Stimulated activated CD4-positive, alpha-beta T cell treated with anti-CD3 and anti-CD28 coated beads, Interleukin-12 subunit alpha, Interleukin-12 subunit beta, amount 100 ng/mL, for 4 hours (primary cell): ENCODE measurements around the gene GABRB2.

Experiments used
- DNase-seq: peaks from one replicate; pipeline ENCODE4 v3.0.0-alpha.2; 2020

The GABRB2 gene

DNA sequence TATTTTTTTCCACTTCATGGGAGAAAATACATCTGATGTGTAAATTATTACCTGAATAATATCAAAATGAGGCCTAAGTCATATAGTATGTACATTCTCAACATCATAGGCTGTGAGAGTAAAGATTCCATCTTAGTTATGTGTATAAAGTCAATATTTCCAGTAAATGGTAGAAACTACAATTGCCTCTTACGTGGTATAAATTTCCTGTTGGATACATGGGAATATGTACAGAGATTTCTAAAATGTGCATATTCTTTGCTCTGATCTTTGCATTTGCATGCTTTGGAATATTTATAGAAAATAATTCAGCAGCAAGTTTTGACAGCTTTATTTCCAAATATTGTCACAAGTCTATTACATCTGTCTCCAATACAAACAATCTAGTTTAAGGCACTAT is 78.8 kb downstream of the GABRB2 start:
- no peak for DNase-seq

- DNase-seq: no peak
Measured at GRCh38 chr5:161460741-161461140, 85.8 kb downstream of the GABRB2 start.

- no peak for DNase-seq
Measured at GRCh38 chr5:161446655-161447054, 99.9 kb downstream of the GABRB2 start.

DNA sequence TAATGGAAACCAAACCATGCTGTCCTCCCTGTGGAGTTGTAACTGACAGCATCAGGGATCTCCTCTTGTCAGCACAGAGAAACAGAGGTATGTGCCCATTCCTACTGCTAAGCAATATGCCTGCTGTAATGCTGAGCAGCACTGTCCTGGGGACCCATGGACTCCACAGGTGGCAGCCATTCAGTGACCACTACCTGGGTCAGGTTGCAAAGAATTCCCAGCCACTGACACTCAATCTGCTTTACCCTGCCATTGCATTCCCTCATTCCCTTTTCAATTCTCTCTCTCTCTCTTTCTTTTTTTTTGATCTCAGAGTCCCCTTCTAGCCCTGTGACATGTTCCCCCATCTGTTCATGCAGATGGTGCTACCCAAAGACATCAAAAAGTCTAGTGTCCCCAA is 104.1 kb downstream of the GABRB2 start:
- no peak for DNase-seq

GRCh38 chr5:161432798-161433197 is 113.7 kb downstream of the GABRB2 start:
- DNase-seq: no peak

GRCh38 chr5:161431963-161432362 is 114.6 kb downstream of the GABRB2 start:
- no peak for DNase-seq

GRCh38 chr5:161421067-161421466 is 125.5 kb downstream of the GABRB2 start:
- DNase-seq: no peak

- DNase-seq: no peak
Measured at GRCh38 chr5:161420521-161420920, 126.0 kb downstream of the GABRB2 start.

DNA sequence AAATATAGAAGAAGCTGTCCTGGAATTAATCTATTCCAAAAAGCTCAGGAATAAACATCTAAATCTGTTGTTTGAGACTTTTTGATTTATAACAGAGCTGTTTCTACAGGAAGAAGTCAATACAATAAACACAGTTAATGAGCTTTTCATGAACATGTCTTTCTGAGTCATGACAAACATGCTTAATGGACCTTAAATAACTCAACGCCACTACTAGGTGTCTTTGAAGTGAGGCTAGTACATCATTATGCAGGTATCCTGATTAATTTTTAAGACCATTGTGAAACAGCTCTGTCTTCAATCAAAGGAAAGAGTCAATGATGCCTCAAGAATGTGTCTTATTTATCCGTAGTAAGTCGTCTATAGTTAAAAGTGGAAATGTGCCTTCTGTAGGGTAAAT is 131.6 kb downstream of the GABRB2 start:
- DNase-seq: no peak

DNA sequence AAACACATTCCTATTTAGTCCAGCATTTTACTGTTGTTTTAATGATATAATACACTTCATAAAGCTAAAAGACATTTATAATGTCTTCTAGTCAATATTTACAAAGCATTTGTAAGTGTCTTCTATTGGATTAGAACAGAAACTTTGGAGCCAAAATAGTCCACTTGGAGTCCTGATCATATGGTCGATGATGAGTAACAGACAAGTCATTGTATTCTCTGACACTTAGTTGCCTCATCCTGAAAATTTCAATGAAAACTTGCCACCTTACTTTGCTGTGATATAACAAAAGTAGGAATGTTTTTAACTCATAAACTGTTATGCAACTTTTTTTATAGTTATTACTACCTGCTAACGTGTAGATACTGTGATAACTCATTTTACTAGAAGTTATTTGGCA is 132.5 kb downstream of the GABRB2 start:
- DNase-seq: no peak

DNA sequence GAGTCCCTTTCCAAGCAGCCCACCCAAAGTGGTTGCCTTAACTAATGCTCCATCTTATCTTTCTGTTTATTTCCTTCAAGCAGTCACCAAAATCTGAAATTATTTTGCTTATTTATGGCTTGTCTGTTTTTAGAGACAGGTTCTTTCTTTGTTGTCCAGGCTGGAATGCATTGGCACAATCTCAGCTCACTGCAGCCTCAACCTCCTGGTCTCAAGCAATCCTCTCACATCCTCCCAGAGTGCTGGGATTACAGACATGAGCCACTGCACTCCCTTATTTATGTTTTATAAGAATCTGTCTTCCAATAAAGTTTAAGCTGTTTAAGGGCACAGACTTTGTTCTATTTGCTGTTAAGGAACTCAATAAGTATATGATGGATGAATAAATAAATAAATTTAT is 133.7 kb downstream of the GABRB2 start:
- DNase-seq: no peak

- DNase-seq: no peak
Measured at GRCh38 chr5:161411156-161411555, 135.4 kb downstream of the GABRB2 start.

- DNase-seq: no peak
Measured at GRCh38 chr5:161410640-161411039, 135.9 kb downstream of the GABRB2 start.

DNA sequence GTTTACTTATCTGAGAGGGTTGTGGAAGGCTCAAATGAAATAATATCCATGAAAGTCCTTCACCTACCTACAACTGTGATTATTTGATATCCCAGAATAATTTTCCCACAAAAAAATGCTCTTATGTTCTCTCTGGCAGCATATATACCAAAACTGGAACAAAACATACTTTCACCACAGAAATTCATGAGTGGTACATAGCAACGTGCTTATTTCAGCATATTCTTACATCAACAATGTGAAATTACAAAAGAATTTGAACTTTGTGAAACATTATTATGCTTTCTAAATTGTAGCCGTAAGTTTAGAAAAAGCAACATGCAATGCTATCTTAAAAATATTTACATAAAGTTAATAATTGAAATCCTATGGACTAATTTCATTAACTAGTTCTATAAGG is 137.1 kb downstream of the GABRB2 start:
- no peak for DNase-seq

- DNase-seq: no peak
Measured at GRCh38 chr5:161406880-161407279, 139.6 kb downstream of the GABRB2 start.

GRCh38 chr5:161403996-161404395 is 142.5 kb downstream of the GABRB2 start:
- DNase-seq: no peak

- no peak for DNase-seq
Measured at GRCh38 chr5:161403121-161403520, 143.4 kb downstream of the GABRB2 start.

- no peak for DNase-seq
Measured at GRCh38 chr5:161400583-161400982, 145.9 kb downstream of the GABRB2 start.

DNA sequence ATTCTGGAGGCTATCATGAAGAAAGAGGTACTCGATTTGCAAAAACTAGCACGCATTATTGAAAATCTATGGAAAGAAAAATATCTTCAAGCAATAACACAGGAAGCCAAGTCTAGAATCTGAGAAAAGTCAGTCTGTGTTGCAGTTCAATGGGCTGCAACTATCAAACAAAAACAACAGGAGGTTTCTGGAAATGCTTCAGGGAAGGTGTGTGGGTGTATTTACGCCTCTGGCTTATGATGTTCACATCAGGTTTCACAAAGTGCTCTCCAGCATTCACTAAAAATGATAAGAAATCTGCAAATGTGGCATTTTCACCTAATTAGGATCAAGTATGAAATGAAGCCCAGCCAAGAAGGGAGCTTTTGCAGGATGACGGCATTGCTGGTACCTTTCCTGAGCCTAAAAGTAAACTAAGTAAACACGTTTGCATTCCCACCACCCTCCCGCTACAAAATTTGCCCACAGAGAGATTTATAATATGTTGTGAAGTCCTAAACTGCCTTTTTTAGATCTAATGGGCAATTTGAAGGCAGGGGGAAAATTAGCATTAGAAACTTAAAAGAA is 146.4 kb downstream of the GABRB2 start:
- no peak for DNase-seq

- DNase-seq: no peak
Measured at GRCh38 chr5:161397448-161397847, 149.1 kb downstream of the GABRB2 start.

- no peak for DNase-seq
Measured at GRCh38 chr5:161396171-161396570, 150.4 kb downstream of the GABRB2 start.

DNA sequence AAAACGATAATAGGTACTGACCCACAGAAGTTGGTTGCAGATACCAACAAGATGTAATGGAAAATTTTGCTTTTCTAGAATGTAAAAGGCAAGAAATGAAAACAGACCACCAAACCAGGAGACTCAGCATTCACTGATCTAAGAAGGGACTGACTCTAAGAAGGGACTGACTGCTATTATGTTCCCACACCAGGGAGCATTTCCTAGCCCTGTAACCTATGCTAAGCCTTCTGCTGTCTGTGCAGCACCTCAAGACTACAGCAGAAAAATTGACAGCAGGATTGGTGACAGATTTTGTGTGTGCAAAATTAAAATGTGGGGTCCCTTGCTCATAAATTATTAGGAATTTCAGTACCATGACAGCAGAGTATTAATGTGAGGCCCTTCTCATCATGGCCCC is 154.8 kb downstream of the GABRB2 start:
- DNase-seq: no peak

DNA sequence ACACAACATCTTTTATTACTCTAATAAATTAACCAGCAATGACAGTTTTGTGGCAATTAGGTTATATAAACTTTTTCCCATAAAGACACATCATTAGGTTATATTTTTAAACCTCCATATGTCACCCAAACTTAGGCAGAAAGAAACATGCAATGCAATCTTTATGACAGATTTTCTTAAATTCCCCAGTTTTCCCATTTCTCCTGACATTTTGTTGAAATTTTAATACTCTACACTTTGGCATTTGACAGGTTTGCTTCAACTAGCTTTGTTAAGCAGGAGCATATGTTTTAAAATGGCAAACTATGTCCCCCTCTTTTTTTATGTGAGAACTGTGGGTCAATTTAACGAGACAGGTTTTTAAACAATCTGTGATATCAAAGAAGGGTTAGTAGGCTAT is 155.5 kb downstream of the GABRB2 start:
- no peak for DNase-seq

DNA sequence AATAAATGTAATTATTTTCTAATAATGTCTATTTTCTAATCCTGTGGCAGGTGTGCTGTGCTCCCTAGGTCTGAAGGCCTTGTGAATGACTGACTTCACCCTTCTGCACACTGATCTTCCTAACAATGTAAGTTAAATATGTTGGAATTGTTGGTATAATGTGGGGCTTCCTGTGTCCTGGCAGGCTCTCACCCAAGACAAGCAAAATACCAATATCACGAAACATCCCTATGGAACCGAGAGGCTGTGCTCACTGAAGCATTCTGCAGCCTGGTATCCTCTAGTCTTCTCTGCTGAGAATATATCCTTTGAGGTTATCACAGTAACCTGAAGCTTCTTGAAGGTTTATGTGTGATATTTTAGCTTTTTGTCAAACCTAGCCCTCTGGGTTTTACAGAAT is 159.4 kb downstream of the GABRB2 start:
- no peak for DNase-seq

DNA sequence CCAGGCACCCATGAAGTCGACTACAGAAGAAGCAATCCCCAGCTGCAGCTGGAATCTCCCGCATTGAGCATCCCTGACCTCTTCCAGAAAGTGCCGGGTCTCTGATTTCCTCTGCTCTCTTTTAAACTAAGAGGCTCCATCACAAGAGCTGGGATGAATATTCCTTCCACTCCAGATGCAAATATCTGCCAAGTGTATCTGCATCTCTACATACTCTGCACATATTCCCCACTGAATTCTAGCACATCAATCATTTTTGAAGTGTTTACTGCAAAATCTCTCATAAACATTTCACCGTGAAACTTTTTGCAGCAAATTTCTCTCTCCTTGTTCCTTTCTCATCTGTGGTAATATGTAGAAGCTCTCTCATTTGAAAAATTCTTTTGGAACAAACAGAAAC is 161.5 kb downstream of the GABRB2 start:
- no peak for DNase-seq

- no peak for DNase-seq
Measured at GRCh38 chr5:161382685-161383084, 163.8 kb downstream of the GABRB2 start.
